ENCODE data around the gene EDARADD.

EDARADD gene

GRCh38 chr1:236523704-236524141, 129.6 kb downstream of the EDARADD start, which contains the start of gene LGALS8:
Gene LGALS8 (plus strand): TSS chr1:236523982. CDS start chr1:236526071, 2,089 bp downstream.
- Histone ChIP-seq H3K4me2 (ENCODE audit: low read length) (peak within 1 kb of the TSS; percentile 87), H3F3A (ENCODE audit: insufficient read depth, low read length) (no peaks in the 10 kb centered on the region), H3K36me3 (ENCODE audit: insufficient read depth, low read length) (no peaks in the 10 kb centered on the region), H3K27me3 (ENCODE audit: insufficient read depth, low read length) (no peaks in the 10 kb centered on the region; the same call in 1 of the 2 replicates), H3K4me1 (ENCODE audit: insufficient read depth, low read length, severe bottlenecking) (peaks cover 14% of the 10 kb centered on the region), H2AFZ (ENCODE audit: low read length) (peak within 1 kb of the TSS; percentile 11; the same call in 1 of the 2 replicates), H3K27ac (ENCODE audit: low read depth, low read length, poor library complexity, severe bottlenecking) (no peak within 1 kb of the TSS), H3K9me2 (ENCODE audit: low read depth, low read length) (no peaks in the 10 kb centered on the region), H4K20me1 (ENCODE audit: insufficient read depth, low read length) (no peaks in the 10 kb centered on the region), H3K9ac (ENCODE audit: low read length) (peak within 1 kb of the TSS; percentile 34; the same call in 1 of the 2 replicates), H3K79me2 (ENCODE audit: insufficient read depth, low read length) (no peaks in the 10 kb centered on the region), H3K9me3 (ENCODE audit: low read length) (no peaks in the 10 kb centered on the region), H3K4me3 (ENCODE audit: low read depth, low read length, poor library complexity, severe bottlenecking) (peak within 1 kb of the TSS; percentile 62)
- TF ChIP-seq EZH2 (IDR thresholded peaks at IDR 0.05; ENCODE audit: borderline replicate concordance, low read length) (no peak), CTCF (IDR thresholded peaks at IDR 0.05; ENCODE audit: low read length) (no peak)

DNA sequence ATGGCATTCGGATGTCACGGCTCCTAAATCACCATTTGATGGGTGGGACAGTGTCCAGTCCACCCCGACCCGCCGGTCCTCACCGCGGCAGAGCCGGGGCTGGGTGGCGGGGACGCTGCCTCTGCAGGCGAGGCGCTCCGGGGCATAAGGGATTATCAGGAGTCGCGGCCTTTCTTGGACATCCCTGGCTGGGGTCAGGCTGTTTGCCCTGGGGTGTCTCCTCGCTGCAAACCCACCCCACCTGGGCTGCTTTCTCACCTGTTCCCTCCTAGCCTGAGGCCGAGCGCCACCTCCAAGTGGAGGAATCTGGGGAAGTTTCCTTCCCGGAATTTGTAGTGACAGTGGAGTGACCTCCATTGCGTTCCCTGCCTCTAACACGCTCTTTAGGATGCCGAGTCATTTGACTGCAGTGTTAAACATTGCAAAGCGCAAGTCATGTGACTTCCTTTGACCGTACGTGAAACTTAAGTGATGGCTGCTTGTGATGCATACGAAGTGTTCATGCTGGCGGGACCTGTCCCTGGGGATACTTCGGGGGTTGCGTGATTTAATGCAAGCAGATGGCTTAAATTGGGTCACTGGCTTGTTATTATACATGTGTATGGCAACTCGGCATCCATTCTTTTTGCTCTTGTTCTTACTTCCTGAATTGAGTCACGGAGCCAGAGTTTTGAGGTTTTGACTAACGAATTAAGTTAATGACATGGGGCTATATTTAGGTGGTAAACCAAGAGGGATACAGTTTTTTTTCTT, 130.2 kb downstream of the EDARADD start:
- peak overlapping the region; percentile 87 for H3K4me2 ChIP-seq (ENCODE audit: low read length)
- no peaks in the 10 kb centered on the region for H3K9me2 ChIP-seq (ENCODE audit: low read depth, low read length)
- H3K9ac ChIP-seq (ENCODE audit: low read length) = peak overlapping the region; percentile 34; the same call in 1 of the 2 replicates
- no peaks in the 10 kb centered on the region for H3F3A ChIP-seq (ENCODE audit: insufficient read depth, low read length)
- peak overlapping the region; percentile 11; the same call in 1 of the 2 replicates for H2AFZ ChIP-seq (ENCODE audit: low read length)
- H3K4me1 ChIP-seq (ENCODE audit: insufficient read depth, low read length, severe bottlenecking) = peaks cover 14% of the 10 kb centered on the region
- no peaks in the 10 kb centered on the region; the same call in 1 of the 2 replicates for H3K27me3 ChIP-seq (ENCODE audit: insufficient read depth, low read length)
- peak overlapping the region; percentile 62 for H3K4me3 ChIP-seq (ENCODE audit: low read depth, low read length, poor library complexity, severe bottlenecking)
- no peaks in the 10 kb centered on the region for H3K36me3 ChIP-seq (ENCODE audit: insufficient read depth, low read length)
- no peaks in the 10 kb centered on the region for H3K9me3 ChIP-seq (ENCODE audit: low read length)
- H3K79me2 ChIP-seq (ENCODE audit: insufficient read depth, low read length) = no peaks in the 10 kb centered on the region
- H3K27ac ChIP-seq (ENCODE audit: low read depth, low read length, poor library complexity, severe bottlenecking) = no peak overlapping the region
- TF ChIP-seq EZH2 (IDR thresholded peaks at IDR 0.05; ENCODE audit: borderline replicate concordance, low read length) = no peak
- no peak for TF ChIP-seq CTCF (IDR thresholded peaks at IDR 0.05; ENCODE audit: low read length)
- H4K20me1 ChIP-seq (ENCODE audit: insufficient read depth, low read length) = no peaks in the 10 kb centered on the region

- Histone ChIP-seq H3K4me3 (ENCODE audit: low read depth, low read length, poor library complexity, severe bottlenecking) (peak overlapping the region; percentile 62), H3K36me3 (ENCODE audit: insufficient read depth, low read length) (no peaks in the 10 kb centered on the region), H3K4me2 (ENCODE audit: low read length) (peak overlapping the region; percentile 87), H3K27ac (ENCODE audit: low read depth, low read length, poor library complexity, severe bottlenecking) (no peak overlapping the region), H3F3A (ENCODE audit: insufficient read depth, low read length) (no peaks in the 10 kb centered on the region), H2AFZ (ENCODE audit: low read length) (no peak overlapping the region), H4K20me1 (ENCODE audit: insufficient read depth, low read length) (no peaks in the 10 kb centered on the region), H3K9ac (ENCODE audit: low read length) (no peak overlapping the region), H3K4me1 (ENCODE audit: insufficient read depth, low read length, severe bottlenecking) (peaks cover 14% of the 10 kb centered on the region), H3K27me3 (ENCODE audit: insufficient read depth, low read length) (no peaks in the 10 kb centered on the region; the same call in 1 of the 2 replicates), H3K9me2 (ENCODE audit: low read depth, low read length) (no peaks in the 10 kb centered on the region), H3K79me2 (ENCODE audit: insufficient read depth, low read length) (no peaks in the 10 kb centered on the region), H3K9me3 (ENCODE audit: low read length) (no peaks in the 10 kb centered on the region)
- TF ChIP-seq CTCF (IDR thresholded peaks at IDR 0.05; ENCODE audit: low read length) (no peak), EZH2 (IDR thresholded peaks at IDR 0.05; ENCODE audit: borderline replicate concordance, low read length) (no peak)
Observed at GRCh38 chr1:236524895-236525184, 130.8 kb downstream of the EDARADD start.

All from OCI-LY1 (cell line).